HG03103 (cell line): ENCODE results near the gene MORN1.

ENCODE experiments used
- ATAC-seq: cut with Tn5 transposase; IDR thresholded peaks from one replicate; pipeline ENCODE4 v1.9.1; 2021; ENCODE audit warnings: low read depth; ENCODE audit not compliant: unreplicated experiment

MORN1 gene

GRCh38 chr1:2324553-2325366 is 66.6 kb downstream of the MORN1 start:
- no peak for ATAC-seq

- ATAC-seq, result no peak
Measured at GRCh38 chr1:2323451-2323974, 67.8 kb downstream of the MORN1 start.

GRCh38 chr1:2322581-2323211 is 68.7 kb downstream of the MORN1 start:
- no peak for ATAC-seq

GRCh38 chr1:2322065-2322571 is 69.2 kb downstream of the MORN1 start:
- ATAC-seq, result no peak

- ATAC-seq, result no peak
Measured at GRCh38 chr1:2320760-2321667, 70.3 kb downstream of the MORN1 start.

GRCh38 chr1:2320006-2320405 is 71.3 kb downstream of the MORN1 start:
- ATAC-seq, result no peak

GRCh38 chr1:2319291-2319690 is 72.1 kb downstream of the MORN1 start:
- ATAC-seq, result no peak

- ATAC-seq, result no peak
Measured at GRCh38 chr1:2318314-2319278, 72.8 kb downstream of the MORN1 start.

GRCh38 chr1:2317230-2318065 is 73.9 kb downstream of the MORN1 start:
- no peak for ATAC-seq

GRCh38 chr1:2316451-2316961 is 74.8 kb downstream of the MORN1 start:
- ATAC-seq, result no peak

GRCh38 chr1:2315674-2316450 is 75.5 kb downstream of the MORN1 start:
- ATAC-seq, result no peak

- ATAC-seq, result no peak
Measured at GRCh38 chr1:2314803-2315673, 76.3 kb downstream of the MORN1 start.

GRCh38 chr1:2314273-2314802 is 77.0 kb downstream of the MORN1 start:
- no peak for ATAC-seq

GRCh38 chr1:2313651-2314261 is 77.6 kb downstream of the MORN1 start:
- no peak for ATAC-seq

GRCh38 chr1:2312515-2313301 is 78.6 kb downstream of the MORN1 start:
- no peak for ATAC-seq
